K562 (cell line): ENCODE data around the gene LIPT1. TPM values are rescaled to one million over a fixed set of nuclear protein-coding genes. Genes with fewer than 3 reads are reported as not detected.

ENCODE experiments used
- ATF2 ChIP-seq: sonication (generic); formaldehyde crosslinking; IDR thresholded peaks from 2 replicates; pipeline ENCODE4 v1.8.1; 2022; ENCODE audit warnings: missing genetic modification reagents
- BCLAF1 ChIP-seq, 2 experiments: fragments of 450-650 bp in 1 of 2; IDR thresholded peaks; 2 replicates each; pipeline ENCODE4 v1.6.1; 2011 to 2017; ENCODE audit warnings: low read depth in 2 of 2, antibody characterized with exemption in 1 of 2, borderline replicate concordance in 1 of 2, low read length in 1 of 2, mild to moderate bottlenecking in 1 of 2, mixed read lengths in 1 of 2; ENCODE audit not compliant: control insufficient read depth in 1 of 2
- E2F3 ChIP-seq: fragments of 250-450 bp; sonication (Bioruptor Pico); IDR thresholded peaks from 2 replicates; pipeline ENCODE4 v1.4.0; 2020; ENCODE audit warnings: mild to moderate bottlenecking
- ID3 ChIP-seq, 2 experiments: fragments of 250-450 bp in 1 of 2; fragments of 450-650 bp in 1 of 2; sonication (Bioruptor Pico) in 1 of 2; IDR thresholded peaks; 2 replicates each; pipeline versions ENCODE4 v1.6.1 to v1.8.0; 2016 to 2021; ENCODE audit warnings: mild to moderate bottlenecking in 2 of 2, moderate library complexity in 2 of 2, missing compliant biosample characterization in 1 of 2, missing genetic modification characterization in 1 of 2
- MAZ ChIP-seq, 2 experiments: fragments of 450-650 bp in 1 of 2; sonication (generic) in 1 of 2; formaldehyde crosslinking; IDR thresholded peaks in 1 of 2; conservative IDR thresholded peaks in 1 of 2; 2 replicates each; pipeline versions ENCODE4 v1.4.0 to v1.5.0; 2020; ENCODE audit warnings: mild to moderate bottlenecking in 1 of 2, missing genetic modification reagents in 1 of 2
- MEF2D ChIP-seq: conservative IDR thresholded peaks from 2 replicates; pipeline ENCODE4 v1.6.1; 2016; ENCODE audit warnings: low read depth, missing genetic modification characterization, missing compliant biosample characterization
- NCOR1 ChIP-seq: fragments of 450-650 bp; IDR thresholded peaks from 2 replicates; pipeline ENCODE4 v1.6.1; 2016; ENCODE audit warnings: mild to moderate bottlenecking, moderate library complexity
- NONO ChIP-seq, 2 experiments: fragments of 200-400 bp in 1 of 2; fragments of 450-650 bp in 1 of 2; formaldehyde crosslinking in 1 of 2; IDR thresholded peaks; 2 replicates each; pipeline ENCODE4 v1.6.1; 2017; ENCODE audit warnings: low read depth in 2 of 2, mild to moderate bottlenecking in 2 of 2, moderate library complexity in 2 of 2, low read length in 1 of 2
- NRF1 ChIP-seq, 2 experiments: fragments of 450-650 bp; IDR thresholded peaks in 1 of 2; conservative IDR thresholded peaks in 1 of 2; 2 replicates each; pipeline ENCODE4 v1.6.1; 2014; ENCODE audit warnings: mild to moderate bottlenecking in 2 of 2
- PCBP1 ChIP-seq: fragments of 200-400 bp; formaldehyde crosslinking; IDR thresholded peaks from 2 replicates; pipeline ENCODE4 v1.6.1; 2018; ENCODE audit warnings: mild to moderate bottlenecking, low read depth, low read length; ENCODE audit not compliant: poor library complexity, severe bottlenecking
- RCOR1 ChIP-seq, 2 experiments: IDR thresholded peaks; 2 replicates each; pipeline ENCODE4 v1.6.1; 2012; ENCODE audit warnings: low read depth in 2 of 2, low read length in 2 of 2, borderline replicate concordance in 1 of 2, improper control_type of control experiment in 1 of 2
- RNF2 ChIP-seq: sonication (generic); IDR thresholded peaks from 2 replicates; pipeline ENCODE4 v1.6.1; 2016
- SMARCC2 ChIP-seq: fragments of 450-650 bp; IDR thresholded peaks from 2 replicates; pipeline ENCODE4 v1.6.1; 2017; ENCODE audit warnings: antibody characterized with exemption, moderate library complexity, mild to moderate bottlenecking, low read depth
- SRSF3 ChIP-seq: fragments of 200-400 bp; formaldehyde crosslinking; IDR thresholded peaks from 2 replicates; pipeline ENCODE4 v1.6.1; 2016; ENCODE audit warnings: mild to moderate bottlenecking, low read length, moderate library complexity; ENCODE audit not compliant: insufficient read depth
- TAF1 ChIP-seq: IDR thresholded peaks from 2 replicates; pipeline ENCODE4 v1.6.1; 2011; ENCODE audit warnings: mild to moderate bottlenecking, low read length, moderate library complexity; ENCODE audit not compliant: insufficient read depth, control insufficient read depth, severe bottlenecking; ENCODE audit errors: extremely low read depth
- TOE1 ChIP-seq, 2 experiments: fragments of 450-650 bp in 1 of 2; sonication (generic) in 1 of 2; formaldehyde crosslinking in 1 of 2; IDR thresholded peaks; 2 replicates each; pipeline versions ENCODE4 v1.7.1 to v1.8.0; 2016 to 2022; ENCODE audit warnings: borderline replicate concordance in 2 of 2, mild to moderate bottlenecking in 2 of 2, antibody characterized with exemption in 1 of 2, inconsistent platforms in 1 of 2, low read depth in 1 of 2, missing genetic modification reagents in 1 of 2, moderate library complexity in 1 of 2
- ZNF316 ChIP-seq: fragments of 450-650 bp; IDR thresholded peaks from 2 replicates; pipeline ENCODE4 v1.6.1; 2016
- ZNF511 ChIP-seq: sonication (generic); formaldehyde crosslinking; IDR thresholded peaks from 2 replicates; pipeline ENCODE4 v1.8.0; 2022; ENCODE audit warnings: mild to moderate bottlenecking, missing genetic modification reagents
- polyA plus RNA-seq, 8 experiments: library from polyadenylated mRNA; depleted of rRNA in 4 of 8; stranded (reverse) in 5 of 8; unstranded in 3 of 8; fragments of >200 nt; fragmentation: Nextera tagmentation in 2 of 8; fragmentation: Illumina TruSeq in 1 of 8; extraction: Ambion mirVana in 2 of 8; extraction: Trizol in 1 of 8; gene quantifications; 2 replicates each; pipeline versions ENCODE4 v1.2.1 to v1.2.3, GENCODE V29; 2011 to 2014; ENCODE audit warnings: inconsistent platforms in 1 of 8, missing spikeins in 1 of 8
- total RNA-seq, 7 experiments: library from RNA; depleted of rRNA in 6 of 7; stranded (reverse); fragments of >200 nt in 6 of 7; fragmentation: Illumina TruSeq in 2 of 7; extraction: Trizol in 2 of 7; gene quantifications; 2 replicates each; pipeline versions ENCODE4 v1.2.1 to v1.2.3, GENCODE V29; 2011 to 2021; ENCODE audit warnings: low replicate concordance in 1 of 7

The LIPT1 gene
- total and polyA plus RNA-seq, 9 of the 15 experiments (the other 6 are each of a cell fraction or from before 2014, with no cell fraction given), result 6.4 to 18.3 (median 11.6) TPM

GRCh38 chr2:99154643-99155536, at the start of gene LIPT1, which contains the start of gene TSGA10 (continued):
- TF ChIP-seq RCOR1 (IDR thresholded peaks at IDR 0.05; ENCODE audit: borderline replicate concordance in 1 of 2, low read depth in 2 of 2, low read length in 2 of 2), result peak in 1 of 2 experiments; percentile 15; a peak in 1 of 4 replicates
- TF ChIP-seq NCOR1, result peak; percentile 5; the same call in 1 of the 2 replicates
- TF ChIP-seq PCBP1, result peak; percentile 2
- TF ChIP-seq RNF2, result peak; percentile 70
- TF ChIP-seq E2F3 (CRISPR knock-in tag), result peak; percentile 56; the same call in 1 of the 2 replicates
- TF ChIP-seq MEF2D (tag), result no peak
- TF ChIP-seq NRF1 (conservative IDR thresholded peaks at IDR 0.05 in 1 of 2, IDR thresholded peaks at IDR 0.05 in 1 of 2), result peak; percentile 82 to 86
- TF ChIP-seq BCLAF1 (IDR thresholded peaks at IDR 0.05; ENCODE audit: borderline replicate concordance in 1 of 2, control insufficient read depth in 1 of 2, low read depth in 2 of 2, low read length in 1 of 2), result 0 out of 4 replicates have a peak, but pooled peaks of 1 of the 2 experiments have one; percentile 16
- TF ChIP-seq ID3 (CRISPR knock-in tag; IDR thresholded peaks at IDR 0.05), result no peak
- 0 out of 2 replicates have a peak, but pooled peaks have one; percentile 48 for TF ChIP-seq ID3 (tag; IDR thresholded peaks at IDR 0.05)
- peak; percentile 10 to 41; a peak in 1 of 4 replicates for TF ChIP-seq NONO (IDR thresholded peaks at IDR 0.05; ENCODE audit: low read depth in 2 of 2, low read length in 1 of 2)
- TF ChIP-seq ZNF511 (CRISPR knock-in tag), result peak; percentile 60; the same call in 1 of the 2 replicates
- TF ChIP-seq ZNF316, result peak; percentile 45; the same call in 1 of the 2 replicates
- TF ChIP-seq MAZ (CRISPR knock-in tag; conservative IDR thresholded peaks at IDR 0.05 in 1 of 2, IDR thresholded peaks at IDR 0.05 in 1 of 2), result peak; percentile 73 to 88; a peak in 2 of 4 replicates
- TF ChIP-seq SMARCC2, result peak; percentile 17; the same call in 1 of the 2 replicates
- TF ChIP-seq SRSF3, result no peak
- TF ChIP-seq TOE1 (IDR thresholded peaks at IDR 0.05; ENCODE audit: borderline replicate concordance), result 0 out of 2 replicates have a peak, but pooled peaks have one; percentile 51
- TF ChIP-seq TOE1 (CRISPR knock-in tag; IDR thresholded peaks at IDR 0.05; ENCODE audit: borderline replicate concordance, low read depth), result no peak
- no peak for TF ChIP-seq ATF2
- TF ChIP-seq TAF1, result peak; percentile 59
